Measurements from ENCODE around the gene RFX3.

The RFX3 gene

GRCh38 chr9:3514786-3515185 lies 11.0 kb downstream of the RFX3 start:
- no peak for DNase-seq

- DNase-seq: no peak
Measured at GRCh38 chr9:3513265-3513818, 12.5 kb downstream of the RFX3 start.

GRCh38 chr9:3511551-3511950 lies 14.2 kb downstream of the RFX3 start:
- no peak for DNase-seq

GRCh38 chr9:3510796-3511195 lies 15.0 kb downstream of the RFX3 start:
- DNase-seq: no peak

GRCh38 chr9:3509926-3510325 lies 15.9 kb downstream of the RFX3 start:
- no peak for DNase-seq

GRCh38 chr9:3508521-3509291 lies 17.1 kb downstream of the RFX3 start:
- no peak for DNase-seq

- no peak for DNase-seq
Measured at GRCh38 chr9:3508078-3508431, 17.7 kb downstream of the RFX3 start.

GRCh38 chr9:3507395-3508077 lies 18.3 kb downstream of the RFX3 start:
- no peak for DNase-seq

- DNase-seq: no peak
Measured at GRCh38 chr9:3506164-3506563, 19.6 kb downstream of the RFX3 start.

GRCh38 chr9:3502560-3503398 lies 23.0 kb downstream of the RFX3 start:
- DNase-seq: no peak

GRCh38 chr9:3500044-3500443 lies 25.8 kb downstream of the RFX3 start:
- DNase-seq: no peak

- DNase-seq: no peak
Measured at GRCh38 chr9:3498691-3499090, 27.1 kb downstream of the RFX3 start.

- no peak for DNase-seq
Measured at GRCh38 chr9:3497857-3498256, 27.9 kb downstream of the RFX3 start.

GRCh38 chr9:3497401-3497800 lies 28.4 kb downstream of the RFX3 start:
- DNase-seq: no peak

- no peak for DNase-seq
Measured at GRCh38 chr9:3495855-3496254, 29.9 kb downstream of the RFX3 start.

- DNase-seq: no peak
Measured at GRCh38 chr9:3492214-3492613, 33.6 kb downstream of the RFX3 start.

GRCh38 chr9:3491450-3491849 lies 34.4 kb downstream of the RFX3 start:
- DNase-seq: no peak

- DNase-seq: no peak
Measured at GRCh38 chr9:3490957-3491356, 34.8 kb downstream of the RFX3 start.

GRCh38 chr9:3482578-3482977 lies 43.2 kb downstream of the RFX3 start:
- no peak for DNase-seq

- DNase-seq: no peak
Measured at GRCh38 chr9:3480353-3480655, 45.5 kb downstream of the RFX3 start.

GRCh38 chr9:3479514-3480352 lies 46.1 kb downstream of the RFX3 start:
- no peak for DNase-seq

Measured in amygdala (tissue), 56 donors.